Stomach (tissue), 9 donors: ENCODE measurements around the gene SEMA6A. TPM values are rescaled to one million over a fixed set of nuclear protein-coding genes. Genes with fewer than 3 reads are reported as not detected.

Experiments used
- DNase-seq, 2 donors: peaks; one replicate each; pipeline versions ENCODE4 v3.0.0 to v3.0.0-alpha.2; 2013 to 2019
- H3K27ac ChIP-seq, 5 donors: fragments of 200-600 bp in 4 of 5; sonication (generic) in 4 of 5; one replicate each; pipeline ENCODE4 v1.5.1; 2013 to 2019; ENCODE audit warnings: mild to moderate bottlenecking in 1 of 5, moderate library complexity in 1 of 5
- H3K27me3 ChIP-seq, 3 donors: fragments of 200-600 bp; sonication (generic); one replicate each; pipeline ENCODE4 v1.5.1; 2017 to 2019; ENCODE audit warnings: mixed run types in 1 of 3
- H3K36me3 ChIP-seq, 4 donors: fragments of 200-600 bp; sonication (generic); 1 replicate in 3 of 4; 2 replicates in 1 of 4; pipeline ENCODE4 v1.5.1; 2016 to 2019
- H3K4me1 ChIP-seq, 4 donors: fragments of 200-600 bp; sonication (generic); one replicate each; pipeline ENCODE4 v1.5.1; 2016 to 2019
- H3K4me3 ChIP-seq, 4 donors: fragments of 200-600 bp; sonication (generic) in 3 of 4; one replicate each; pipeline ENCODE4 v1.5.1; 2016 to 2019; ENCODE audit warnings: mild to moderate bottlenecking in 1 of 4
- H3K9me3 ChIP-seq, 4 donors: fragments of 200-600 bp; sonication (generic); one replicate each; pipeline ENCODE4 v1.5.1; 2016 to 2019
- CTCF ChIP-seq, 7 experiments: fragments of 450-650 bp in 4 of 7; fragments of 200-600 bp in 3 of 7; sonication (generic) in 3 of 7; IDR thresholded peaks; one replicate each; pipeline ENCODE4 v1.5.1; 2016 to 2019; ENCODE audit warnings: antibody characterized with exemption in 7 of 7, control low read depth in 2 of 7, mild to moderate bottlenecking in 1 of 7
- EP300 ChIP-seq: sonication (generic); formaldehyde crosslinking; IDR thresholded peaks from one replicate; pipeline ENCODE4 v1.6.1; 2017; ENCODE audit warnings: antibody characterized with exemption
- POLR2A ChIP-seq, 4 donors: fragments of 450-650 bp; IDR thresholded peaks; one replicate each; pipeline ENCODE4 v1.6.1; 2016; ENCODE audit warnings: antibody characterized with exemption in 4 of 4, control low read depth in 2 of 4, mild to moderate bottlenecking in 1 of 4, moderate library complexity in 1 of 4
- POLR2AphosphoS5 ChIP-seq, 3 donors: sonication (generic); formaldehyde crosslinking; IDR thresholded peaks; one replicate each; pipeline ENCODE4 v1.6.1; 2016; ENCODE audit warnings: antibody characterized with exemption in 3 of 3
- WGBS, 5 donors: extraction: QIAGEN DNeasy Blood & Tissue Kit in 3 of 5; methylation state at CpG; one replicate each; pipeline versions ENCODE4 v1.1.5 to v1.1.7; 2013 to 2018; 5-methylcytosine and 5-hydroxymethylcytosine counted together
- intact Hi-C: fragments of 100-400 bp; cut with DNase I; formaldehyde crosslinking; loops from one replicate; pipeline ENCODE4 v1.15.1; 2023; ENCODE audit warnings: low total_unique reads
- polyA plus RNA-seq, 3 donors: library from polyadenylated mRNA; stranded (reverse); fragments of 200-250 nt; gene quantifications; one replicate each; pipeline ENCODE4 v1.2.3, GENCODE V29; 2013
- total RNA-seq, 5 donors: library from RNA; depleted of rRNA; stranded (reverse); fragments of >200 nt; gene quantifications; one replicate each; pipeline versions ENCODE4 v1.1.0 to v1.2.3, GENCODE V29; 2014 to 2016
- donor health status: healthy with polysubstance abuse.
- donor health status: Bipolar disorder and iron deficiency.
- donor health status: healthy.

The SEMA6A gene
- total and polyA plus RNA-seq, 8 donors, result 0.37 to 37.5 (median 11.0) TPM

GRCh38 chr5:116437922-116438578 lies 136.6 kb downstream of the SEMA6A start:
- H3K9me3 ChIP-seq, result no peaks in the 10 kb centered on the region
- H3K4me3 ChIP-seq, result no peak overlapping the region
- no peak overlapping the region for H3K27ac ChIP-seq
- no peaks in the 10 kb centered on the region for H3K27me3 ChIP-seq
- peaks cover 0 to 10% (median 7%) of the 10 kb centered on the region in 4 donors for H3K4me1 ChIP-seq
- H3K36me3 ChIP-seq, result no peaks in the 10 kb centered on the region
- no peak for DNase-seq
- TF ChIP-seq POLR2A (IDR thresholded peaks at IDR 0.05), result no peak
- no peak for TF ChIP-seq CTCF (IDR thresholded peaks at IDR 0.05)
- no peak for TF ChIP-seq POLR2AphosphoS5 (IDR thresholded peaks at IDR 0.05)
- TF ChIP-seq EP300, result no peak
- intact Hi-C loops, result no loop called here

GRCh38 chr5:116437351-116437705 lies 137.3 kb downstream of the SEMA6A start:
- H3K9me3 ChIP-seq, result no peaks in the 10 kb centered on the region
- no peak for DNase-seq
- peaks cover 0 to 8% (median 5%) of the 10 kb centered on the region in 4 donors for H3K4me1 ChIP-seq
- 81 to 89% (median 86%) methylated on average over 6 of the region's 6 CpGs for WGBS, 5 donors
- TF ChIP-seq CTCF (IDR thresholded peaks at IDR 0.05) (no peak), POLR2A (IDR thresholded peaks at IDR 0.05) (no peak), POLR2AphosphoS5 (IDR thresholded peaks at IDR 0.05) (no peak), EP300 (no peak)
- intact Hi-C loops, result no loop called here
- no peaks in the 10 kb centered on the region for H3K27me3 ChIP-seq
- no peaks in the 10 kb centered on the region for H3K36me3 ChIP-seq
- no peak overlapping the region for H3K4me3 ChIP-seq
- no peak overlapping the region for H3K27ac ChIP-seq

GRCh38 chr5:116436674-116437350 lies 137.8 kb downstream of the SEMA6A start:
- no peak for DNase-seq
- Histone ChIP-seq H3K4me3 (no peak overlapping the region), H3K27ac (no peak overlapping the region), H3K9me3 (no peaks in the 10 kb centered on the region), H3K27me3 (no peaks in the 10 kb centered on the region), H3K36me3 (no peaks in the 10 kb centered on the region), H3K4me1 (peaks cover 0 to 3% (median under 1%) of the 10 kb centered on the region in 4 donors)
- TF ChIP-seq POLR2A (IDR thresholded peaks at IDR 0.05) (no peak), CTCF (IDR thresholded peaks at IDR 0.05) (no peak), EP300 (no peak), POLR2AphosphoS5 (IDR thresholded peaks at IDR 0.05) (no peak)
- intact Hi-C loops, result no loop called here
- WGBS, 5 donors, result 64 to 72% (median 69%) methylated on average over 5 of the region's 5 CpGs

- intact Hi-C loops, result no loop called here
- WGBS, 5 donors, result 50 to 75% (median 72%) methylated on average over 2 of the region's 2 CpGs
- no peaks in the 10 kb centered on the region for H3K36me3 ChIP-seq
Observed at GRCh38 chr5:116428966-116429365, 145.7 kb downstream of the SEMA6A start.

More at GRCh38 chr5:116428966-116429365, 145.7 kb downstream of the SEMA6A start:
- TF ChIP-seq POLR2AphosphoS5 (IDR thresholded peaks at IDR 0.05) (no peak), POLR2A (IDR thresholded peaks at IDR 0.05) (no peak), CTCF (IDR thresholded peaks at IDR 0.05) (no peak), EP300 (no peak)
- no peak overlapping the region for H3K4me3 ChIP-seq
- no peaks in the 10 kb centered on the region for H3K27me3 ChIP-seq
- DNase-seq, result no peak
- no peaks in the 10 kb centered on the region for H3K9me3 ChIP-seq
- H3K27ac ChIP-seq, result no peak overlapping the region
- peaks cover 0 to 4% (median 0%) of the 10 kb centered on the region in 4 donors for H3K4me1 ChIP-seq
